ENCODE data around the gene PLPP4. TPM values are rescaled to one million over a fixed set of nuclear protein-coding genes. Genes with fewer than 3 reads are reported as not detected.
A peak's percentile ranks its signal among the peaks of the same experiment; 100 is the strongest.

PLPP4 gene
- total and polyA plus RNA-seq, 2 donors (not counting 1 experiment from before 2014, with no cell fraction given), result 0.22 to 1.2 TPM

- no peak overlapping the region for H2AFZ ChIP-seq (ENCODE audit: low read length)
- TF ChIP-seq CTCF (conservative IDR thresholded peaks at IDR 0.05 in 1 of 2, IDR thresholded peaks at IDR 0.05 in 1 of 2; ENCODE audit: low read depth in 1 of 2, low read length in 2 of 2), result no peak
- TF ChIP-seq EZH2 (IDR thresholded peaks at IDR 0.05; ENCODE audit: low read length, missing control alignments), result no peak
- no peak overlapping the region for H3K4me3 ChIP-seq (replicated peaks in 1 of 4; ENCODE audit: control extremely low read depth in 1 of 4, insufficient read depth in 1 of 4, low read depth in 3 of 4, low read length in 4 of 4)
- H3K27ac ChIP-seq (ENCODE audit: insufficient read depth, low read length), result no peak overlapping the region
- H3K9ac ChIP-seq (ENCODE audit: insufficient read depth, low read length), result no peak overlapping the region
- H3K79me2 ChIP-seq (ENCODE audit: control insufficient read depth, insufficient read depth, low read length), result no peaks in the 10 kb centered on the region
- no peaks in the 10 kb centered on the region for H3K36me3 ChIP-seq (ENCODE audit: control insufficient read depth, insufficient read depth, low read length)
- no peaks in the 10 kb centered on the region for H3K4me1 ChIP-seq (ENCODE audit: control insufficient read depth, extremely low read depth, insufficient read depth, low read length)
- no peak for DNase-seq (ENCODE audit: low read depth in 2 of 2)
- no peak overlapping the region for H3K4me2 ChIP-seq (ENCODE audit: extremely low read depth, insufficient read depth, low read length)
- no peaks in the 10 kb centered on the region for H3K9me3 ChIP-seq (ENCODE audit: control insufficient read depth, insufficient read depth, low read depth, low read length)
- no peaks in the 10 kb centered on the region for H3K27me3 ChIP-seq (ENCODE audit: control insufficient read depth, insufficient read depth, low read length)
- no peaks in the 10 kb centered on the region for H4K20me1 ChIP-seq (ENCODE audit: control insufficient read depth, extremely low read depth, insufficient read depth, low read length)
These were observed 126.5 kb downstream of the PLPP4 start for GRCh38 chr10:120583424-120584108.

- Histone ChIP-seq H3K4me1 (ENCODE audit: control insufficient read depth, extremely low read depth, insufficient read depth, low read length) (no peaks in the 10 kb centered on the region), H3K27ac (ENCODE audit: insufficient read depth, low read length) (no peak overlapping the region), H3K4me2 (ENCODE audit: extremely low read depth, insufficient read depth, low read length) (no peak overlapping the region), H3K27me3 (ENCODE audit: control insufficient read depth, insufficient read depth, low read length) (no peaks in the 10 kb centered on the region), H4K20me1 (ENCODE audit: control insufficient read depth, extremely low read depth, insufficient read depth, low read length) (no peaks in the 10 kb centered on the region), H3K79me2 (ENCODE audit: control insufficient read depth, insufficient read depth, low read length) (no peaks in the 10 kb centered on the region), H2AFZ (ENCODE audit: low read length) (no peak overlapping the region), H3K9ac (ENCODE audit: insufficient read depth, low read length) (no peak overlapping the region), H3K4me3 (replicated peaks in 1 of 4; ENCODE audit: control extremely low read depth in 1 of 4, insufficient read depth in 1 of 4, low read depth in 3 of 4, low read length in 4 of 4) (no peak overlapping the region), H3K36me3 (ENCODE audit: control insufficient read depth, insufficient read depth, low read length) (no peaks in the 10 kb centered on the region), H3K9me3 (ENCODE audit: control insufficient read depth, insufficient read depth, low read depth, low read length) (no peaks in the 10 kb centered on the region)
- DNase-seq (ENCODE audit: low read depth in 2 of 2), result no peak
- no peak for TF ChIP-seq CTCF (conservative IDR thresholded peaks at IDR 0.05 in 1 of 2, IDR thresholded peaks at IDR 0.05 in 1 of 2; ENCODE audit: low read depth in 1 of 2, low read length in 2 of 2)
- no peak for TF ChIP-seq EZH2 (IDR thresholded peaks at IDR 0.05; ENCODE audit: low read length, missing control alignments)
These were observed 127.8 kb downstream of the PLPP4 start for GRCh38 chr10:120584786-120585185.

- no peak overlapping the region for H3K4me2 ChIP-seq (ENCODE audit: extremely low read depth, insufficient read depth, low read length)
- H3K4me3 ChIP-seq (replicated peaks in 1 of 4; ENCODE audit: control extremely low read depth in 1 of 4, insufficient read depth in 1 of 4, low read depth in 3 of 4, low read length in 4 of 4), result no peak overlapping the region
- no peaks in the 10 kb centered on the region for H3K4me1 ChIP-seq (ENCODE audit: control insufficient read depth, extremely low read depth, insufficient read depth, low read length)
- no peaks in the 10 kb centered on the region for H3K36me3 ChIP-seq (ENCODE audit: control insufficient read depth, insufficient read depth, low read length)
- TF ChIP-seq CTCF (conservative IDR thresholded peaks at IDR 0.05 in 1 of 2, IDR thresholded peaks at IDR 0.05 in 1 of 2; ENCODE audit: low read depth in 1 of 2, low read length in 2 of 2), result no peak
- no peaks in the 10 kb centered on the region for H4K20me1 ChIP-seq (ENCODE audit: control insufficient read depth, extremely low read depth, insufficient read depth, low read length)
- DNase-seq (ENCODE audit: low read depth in 2 of 2), result peak in 1 of 2 donors; percentile 90
- no peaks in the 10 kb centered on the region for H3K27me3 ChIP-seq (ENCODE audit: control insufficient read depth, insufficient read depth, low read length)
- no peaks in the 10 kb centered on the region for H3K9me3 ChIP-seq (ENCODE audit: control insufficient read depth, insufficient read depth, low read depth, low read length)
- no peaks in the 10 kb centered on the region for H3K79me2 ChIP-seq (ENCODE audit: control insufficient read depth, insufficient read depth, low read length)
- H3K9ac ChIP-seq (ENCODE audit: insufficient read depth, low read length), result no peak overlapping the region
- H3K27ac ChIP-seq (ENCODE audit: insufficient read depth, low read length), result no peak overlapping the region
- H2AFZ ChIP-seq (ENCODE audit: low read length), result no peak overlapping the region
These were observed 129.4 kb downstream of the PLPP4 start for GRCh38 chr10:120586471-120586872.

Measured in fibroblast of lung (primary cell).